CD4-positive, alpha-beta T cell treated with Interleukin-6 at 100 ng/mL for 8 hours (primary cell): ENCODE results near the gene TPRX1.
"Not testable (repeated sequence)": the region's sequence is repeated elsewhere in the genome, so short reads cannot be mapped to it uniquely, and the experiment has no call there.

Experiments
- DNase-seq: peaks from one replicate; pipeline ENCODE4 v3.0.0-alpha.2; 2020; ENCODE audit warnings: mixed read lengths, low spot score

TPRX1 gene

GRCh38 chr19:47767349-47767748 lies 37.0 kb downstream of the TPRX1 start:
- no peak for DNase-seq

- no peak for DNase-seq
Observed at GRCh38 chr19:47766670-47767069, 37.7 kb downstream of the TPRX1 start.

- DNase-seq: no peak
Observed at GRCh38 chr19:47766359-47766620, 38.1 kb downstream of the TPRX1 start.

- DNase-seq: peak; percentile 26
Observed at GRCh38 chr19:47765523-47766358, 38.6 kb downstream of the TPRX1 start.

GRCh38 chr19:47764705-47765104 lies 39.6 kb downstream of the TPRX1 start:
- not testable (repeated sequence) for DNase-seq

- DNase-seq: no peak
Observed at GRCh38 chr19:47762615-47763308, 41.6 kb downstream of the TPRX1 start.

GRCh38 chr19:47762151-47762550 lies 42.2 kb downstream of the TPRX1 start:
- no peak for DNase-seq

GRCh38 chr19:47761566-47761965 lies 42.8 kb downstream of the TPRX1 start:
- no peak for DNase-seq

- no peak for DNase-seq
Observed at GRCh38 chr19:47760632-47760999, 43.7 kb downstream of the TPRX1 start.

GRCh38 chr19:47758443-47758804 lies 45.9 kb downstream of the TPRX1 start:
- DNase-seq: no peak

GRCh38 chr19:47757617-47758442 lies 46.5 kb downstream of the TPRX1 start:
- no peak for DNase-seq

GRCh38 chr19:47756953-47757608 lies 47.3 kb downstream of the TPRX1 start:
- no peak for DNase-seq

GRCh38 chr19:47756627-47756929 lies 47.8 kb downstream of the TPRX1 start:
- no peak for DNase-seq

GRCh38 chr19:47755762-47756626 lies 48.4 kb downstream of the TPRX1 start:
- DNase-seq: no peak

GRCh38 chr19:47755065-47755761 lies 49.1 kb downstream of the TPRX1 start:
- DNase-seq: no peak

- no peak for DNase-seq
Observed at GRCh38 chr19:47754206-47755064, 49.9 kb downstream of the TPRX1 start.

GRCh38 chr19:47752440-47753211 lies 51.7 kb downstream of the TPRX1 start:
- no peak for DNase-seq
